Renal cortex interstitium (tissue), 11 donors: ENCODE results near the gene COX10. TPM values are rescaled to one million over a fixed set of nuclear protein-coding genes. Genes with fewer than 3 reads are reported as not detected.
"Not testable (repeated sequence)": the region's sequence is repeated elsewhere in the genome, so short reads cannot be mapped to it uniquely, and the experiment has no call there.

Experiments
- DNase-seq, 11 donors: peaks; one replicate each; pipeline ENCODE4 v3.0.0-alpha.2; 2013; ENCODE audit warnings: low read depth in 9 of 11, low spot score in 4 of 11; ENCODE audit errors: extremely low read depth in 1 of 11
- polyA plus RNA-seq, 3 donors: library from polyadenylated mRNA; unstranded; fragments of 120-200 nt; gene quantifications; one replicate each; pipeline ENCODE4 v1.2.1, GENCODE V29; 2013; ENCODE audit not compliant: insufficient read length in 3 of 3

Gene COX10
- polyA plus RNA-seq, 3 donors = 15.4 to 19.0 (median 17.9) TPM

DNA sequence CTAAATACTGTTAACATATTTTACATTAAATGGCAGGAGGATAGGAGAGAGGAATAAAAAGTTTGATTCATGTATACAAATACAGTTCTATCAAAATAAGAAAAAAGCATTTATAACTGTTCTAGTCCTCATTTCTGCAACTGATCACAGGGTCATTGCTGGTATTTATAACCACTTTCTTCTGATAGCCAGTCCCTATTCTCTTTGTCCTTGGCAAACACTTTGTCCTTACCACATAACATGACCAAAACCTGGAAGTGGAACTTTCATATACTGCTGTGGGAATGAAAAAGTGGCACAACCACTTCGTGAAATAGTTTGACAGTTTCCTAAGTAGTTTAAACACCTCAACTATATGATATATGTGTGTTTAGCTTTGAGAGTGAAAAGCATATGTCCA lies 84.1 kb downstream of the COX10 start:
- DNase-seq = no peak

DNA sequence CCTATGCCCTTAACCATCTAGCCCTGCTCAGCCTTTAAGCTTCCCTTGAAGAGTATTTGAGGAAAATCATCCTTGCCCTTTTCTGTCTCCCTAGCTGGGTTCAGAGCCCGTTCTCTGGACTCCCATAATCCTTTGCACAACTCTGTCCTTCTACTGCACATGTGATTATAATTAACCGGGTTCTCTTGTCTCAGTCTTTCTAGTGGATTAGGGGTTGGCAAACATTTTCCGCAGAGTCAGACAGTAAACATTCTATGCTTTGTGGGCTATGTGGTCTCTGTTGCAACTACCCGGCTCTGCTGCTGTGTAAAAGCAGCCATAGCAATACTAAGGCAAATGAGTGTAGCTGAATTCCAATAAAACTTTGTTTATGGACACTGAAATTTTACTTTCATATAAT lies 87.4 kb downstream of the COX10 start:
- no peak for DNase-seq

DNA sequence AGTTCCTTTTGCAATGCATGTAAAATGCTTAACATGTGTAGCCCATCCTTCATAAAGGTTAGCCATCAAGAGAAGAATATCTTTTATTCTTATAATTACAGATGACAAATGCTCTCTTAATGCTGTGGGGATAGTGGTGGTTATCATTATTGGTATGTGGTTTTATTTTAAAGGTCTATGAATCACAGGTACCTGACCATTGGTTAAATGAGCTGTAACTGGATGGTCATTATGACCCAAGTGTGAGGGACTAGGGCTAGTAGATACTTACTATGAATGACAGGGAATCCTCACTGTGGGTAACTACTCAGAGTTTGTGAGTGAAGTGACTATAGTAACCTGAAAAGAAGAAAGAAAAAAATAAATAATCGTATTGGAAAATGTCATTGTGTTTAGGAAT lies 88.5 kb downstream of the COX10 start:
- no peak for DNase-seq

DNA sequence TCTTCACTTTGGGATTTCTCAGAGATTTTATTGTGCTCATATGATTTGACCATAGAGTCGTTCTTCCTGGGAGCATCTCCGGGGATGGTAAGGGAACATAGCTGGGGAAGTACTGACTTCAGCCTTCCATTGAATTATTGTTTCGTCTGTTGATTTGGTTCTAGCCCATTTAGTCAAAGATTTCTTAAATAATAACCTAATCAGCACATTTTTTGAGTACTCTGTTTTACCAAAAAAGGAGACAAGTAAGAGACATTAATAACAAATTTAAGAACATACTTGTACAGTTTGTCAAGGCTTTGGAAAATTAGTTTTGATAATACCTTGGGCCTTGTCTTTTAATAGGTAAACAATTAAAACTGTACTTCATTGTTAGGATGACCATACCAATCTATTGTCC lies 89.4 kb downstream of the COX10 start:
- no peak for DNase-seq

DNA sequence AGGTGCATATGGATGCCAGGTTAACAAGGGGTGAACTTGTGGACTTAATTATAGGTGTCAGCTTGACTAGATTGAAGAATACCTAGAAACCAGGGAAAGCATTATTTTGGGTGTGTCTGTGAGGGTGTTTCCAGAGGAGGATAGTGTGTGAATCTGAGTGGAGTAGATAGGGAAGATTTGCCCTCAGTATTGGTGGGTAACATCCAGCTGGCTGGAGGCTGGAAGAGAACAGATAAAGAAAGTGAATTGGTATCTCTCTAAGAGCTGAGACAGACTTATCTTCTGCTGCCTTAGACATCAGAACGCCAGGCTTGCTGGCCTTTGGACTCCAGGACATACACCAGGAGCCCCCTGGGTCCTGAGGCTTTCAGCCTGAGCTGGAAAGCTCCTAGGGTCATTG lies 92.1 kb downstream of the COX10 start:
- no peak for DNase-seq

DNA sequence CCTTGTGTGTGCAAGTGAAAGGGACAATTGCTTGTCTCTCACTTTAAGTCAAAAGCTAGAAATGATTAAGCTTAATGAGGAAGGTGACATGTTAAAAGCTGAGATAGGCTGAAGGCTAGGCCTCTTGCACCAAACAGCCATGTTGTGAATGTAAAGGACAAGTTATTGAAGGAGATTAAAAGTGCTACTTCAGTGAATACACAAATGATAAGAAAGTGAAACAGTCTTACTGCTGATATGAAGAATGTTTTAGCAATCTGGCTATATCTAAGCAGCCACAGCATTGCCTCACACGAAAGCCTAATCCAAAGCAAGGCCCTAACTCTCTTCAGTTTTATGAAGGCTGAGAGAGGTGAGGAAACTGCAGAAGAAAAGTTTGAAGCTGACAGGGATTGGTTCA lies 96.3 kb downstream of the COX10 start:
- DNase-seq = no peak

DNA sequence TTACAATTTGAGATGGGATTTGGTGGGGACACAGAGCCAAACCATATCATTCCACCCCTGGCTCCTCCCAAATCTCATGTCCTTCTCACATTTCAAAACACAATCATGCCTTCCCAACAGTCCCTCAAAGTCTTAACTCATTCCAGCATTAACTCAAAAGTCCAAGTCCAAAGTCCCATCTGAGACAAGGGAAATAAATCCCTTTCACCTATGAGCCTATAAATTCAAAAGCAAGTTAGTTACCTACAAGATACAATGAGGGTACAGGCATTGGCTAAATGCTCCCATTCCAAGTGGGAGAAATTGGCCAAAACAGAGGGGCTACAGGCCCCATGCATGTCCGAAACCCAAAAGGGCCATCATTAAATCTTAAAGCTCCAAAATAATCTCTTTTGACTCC lies 98.5 kb downstream of the COX10 start:
- not testable (repeated sequence) for DNase-seq

DNA sequence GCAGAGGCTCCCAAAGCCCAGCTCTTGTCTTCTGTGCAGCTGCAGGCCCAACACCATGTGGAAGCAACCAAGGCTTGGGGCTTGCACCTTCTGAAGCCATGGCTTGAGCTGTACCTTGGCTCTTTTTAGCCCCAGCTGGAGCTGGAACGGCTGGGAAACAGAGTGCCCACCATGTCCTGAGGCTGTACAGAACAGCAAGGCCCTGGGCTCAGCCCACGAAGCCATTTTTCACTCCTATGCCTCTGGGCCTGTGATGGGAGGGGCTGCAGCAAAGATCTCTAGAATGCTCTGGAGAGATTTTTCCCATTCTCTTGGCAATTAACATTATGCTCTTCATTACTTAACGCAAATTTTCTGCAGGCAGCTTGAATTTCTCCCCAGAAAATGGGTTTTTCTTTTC lies 99.3 kb downstream of the COX10 start:
- DNase-seq = no peak

DNA sequence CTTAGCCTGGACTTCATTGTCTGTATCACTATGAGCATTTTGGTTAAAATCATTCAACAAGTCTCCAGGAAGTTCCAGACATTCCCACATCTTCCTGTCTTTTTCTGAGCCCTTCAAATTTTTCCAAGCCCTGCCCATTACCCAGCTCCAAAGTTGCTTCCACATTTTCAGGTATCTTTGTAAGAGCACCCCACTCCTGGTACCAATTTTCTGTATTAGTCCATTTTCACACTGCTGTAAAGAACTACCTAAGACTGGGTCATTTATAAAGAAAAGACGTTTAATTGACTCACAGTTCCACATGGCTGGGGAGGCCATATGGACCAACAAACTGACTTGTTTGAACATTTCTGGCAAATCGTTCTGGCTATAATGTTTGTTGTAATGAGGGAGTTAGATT lies 100.0 kb downstream of the COX10 start:
- DNase-seq = no peak

DNA sequence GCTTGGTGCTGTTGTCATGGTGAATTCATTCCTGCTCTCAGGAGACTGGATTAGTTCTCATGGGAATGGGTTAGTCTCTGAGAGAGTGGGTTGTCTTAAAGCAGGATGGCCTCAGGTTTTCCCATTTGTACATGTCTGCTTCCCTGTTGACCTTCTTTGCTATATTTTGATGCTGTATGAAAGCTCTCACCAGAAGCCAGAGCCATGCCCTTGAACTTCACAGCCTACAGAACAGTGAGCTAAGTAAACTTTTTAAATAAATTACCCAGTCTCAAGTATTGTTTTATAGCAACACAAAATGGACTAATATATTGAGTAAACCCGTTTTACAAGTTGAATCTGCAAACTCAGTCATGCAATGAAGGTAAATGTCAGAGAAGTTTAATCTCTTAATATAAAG lies 100.6 kb downstream of the COX10 start:
- DNase-seq = no peak

DNA sequence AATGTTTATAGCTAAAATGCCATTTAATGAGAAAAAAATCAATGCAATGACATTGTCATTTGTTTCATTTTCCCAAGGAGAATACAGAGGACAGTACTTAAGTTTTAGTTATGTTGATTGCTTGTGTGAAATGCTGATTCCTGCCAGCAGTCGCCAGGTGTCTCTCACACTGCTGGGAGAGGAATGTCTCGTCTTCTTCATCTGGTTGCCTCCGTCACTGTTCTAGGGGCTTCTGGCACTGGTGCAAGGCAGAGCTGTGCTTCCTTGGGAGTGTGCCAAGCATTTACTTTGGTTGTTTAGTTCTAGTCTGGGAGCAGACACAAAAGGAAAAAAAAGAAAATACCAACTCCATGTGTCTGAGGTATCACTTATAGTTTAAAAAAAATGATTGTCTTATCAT lies 107.7 kb downstream of the COX10 start:
- not testable (repeated sequence) for DNase-seq

DNA sequence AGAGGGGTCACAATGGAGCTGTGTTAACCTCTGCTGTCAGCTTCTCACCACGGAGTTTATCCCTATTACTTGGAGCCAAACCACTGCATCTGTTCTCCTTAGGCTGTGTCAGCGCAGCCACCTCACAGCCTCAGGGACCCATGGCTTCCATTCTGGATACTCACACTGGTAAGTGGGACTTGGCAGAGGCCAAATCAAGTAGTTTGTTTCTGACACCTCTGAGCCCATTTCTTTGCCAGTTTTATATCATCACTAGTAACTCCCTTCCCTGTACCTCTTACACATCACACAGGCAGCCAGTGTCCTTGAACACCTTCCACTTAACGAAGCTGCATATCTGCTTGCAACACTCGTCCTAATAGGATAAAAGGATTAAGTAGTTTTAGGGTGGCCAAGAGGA lies 108.5 kb downstream of the COX10 start:
- not testable (repeated sequence) for DNase-seq

DNA sequence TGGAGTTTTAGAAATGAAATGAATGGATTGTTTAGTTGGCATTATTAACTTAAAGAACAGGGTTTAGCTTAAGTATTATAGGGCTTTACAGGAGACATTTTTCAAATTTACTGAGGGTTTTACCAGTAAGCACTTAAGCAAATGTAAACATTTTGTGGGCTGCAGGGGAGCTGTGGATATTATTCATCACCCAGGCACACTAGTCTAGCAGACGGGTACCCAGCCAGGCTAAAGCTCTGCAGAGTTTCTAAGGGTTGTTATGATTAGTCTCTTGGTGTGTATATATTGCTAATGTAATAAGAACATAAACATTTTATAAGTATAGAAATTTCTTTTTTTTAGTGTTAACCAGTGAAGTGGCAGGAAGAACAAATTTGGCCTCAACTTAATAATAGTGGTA lies 110.6 kb downstream of the COX10 start:
- DNase-seq = not testable (repeated sequence)

DNA sequence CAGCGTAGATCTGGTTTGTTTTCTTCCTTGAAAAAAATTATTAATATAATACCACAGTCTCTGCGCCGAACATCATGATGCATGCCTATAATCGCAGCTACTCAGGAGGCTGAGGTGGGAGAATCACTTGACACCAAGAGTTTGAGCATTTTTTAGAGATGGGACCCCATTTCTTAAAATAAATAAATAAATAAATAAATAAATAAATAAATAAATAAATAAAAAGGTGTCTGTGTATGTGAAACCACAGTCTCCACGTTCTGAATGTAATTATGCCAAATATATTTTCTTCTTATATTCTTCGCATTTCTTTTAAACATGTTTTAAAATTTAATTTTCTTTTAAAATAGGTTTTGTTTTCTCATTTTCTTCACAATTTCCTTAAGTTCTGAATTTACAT lies 112.8 kb downstream of the COX10 start:
- not testable (repeated sequence) for DNase-seq

DNA sequence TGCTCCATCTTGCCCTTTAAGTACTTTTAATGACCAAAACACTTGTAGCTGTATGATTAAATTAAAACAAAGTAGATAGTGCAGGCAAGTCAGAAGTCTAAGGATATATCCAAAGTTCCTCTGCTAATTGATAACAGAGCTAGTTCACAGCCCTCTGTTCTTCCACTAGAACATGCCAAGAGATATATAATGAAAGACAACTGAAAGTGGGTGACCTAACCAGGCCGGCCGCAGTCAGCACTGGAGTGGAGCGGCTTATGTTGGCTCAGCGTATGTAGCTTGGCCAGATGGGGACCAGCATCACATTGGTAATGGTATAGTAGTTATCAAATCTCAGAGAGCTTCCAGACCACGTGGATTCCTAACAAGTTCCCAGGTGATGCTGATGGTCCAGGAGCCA lies 115.2 kb downstream of the COX10 start:
- not testable (repeated sequence) for DNase-seq

DNA sequence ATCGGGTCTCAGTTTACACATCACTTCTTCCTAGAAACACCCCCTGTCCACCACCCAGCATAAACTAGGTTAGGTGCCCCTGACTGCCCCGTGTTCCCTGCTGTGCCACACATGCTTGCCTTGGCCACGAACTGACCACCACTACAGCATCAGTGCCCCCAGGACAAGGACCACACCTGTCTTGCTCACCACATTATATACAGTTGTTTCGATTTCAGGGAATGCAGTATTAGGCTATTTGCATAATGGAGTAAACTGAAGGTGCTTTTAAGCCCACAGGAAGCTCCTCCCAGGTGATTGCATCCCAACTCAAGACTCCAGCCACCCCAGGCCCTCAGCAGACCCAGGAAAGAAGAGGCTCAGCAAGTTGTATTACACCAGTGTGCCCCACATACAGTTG lies 117.1 kb downstream of the COX10 start:
- not testable (repeated sequence) for DNase-seq

DNA sequence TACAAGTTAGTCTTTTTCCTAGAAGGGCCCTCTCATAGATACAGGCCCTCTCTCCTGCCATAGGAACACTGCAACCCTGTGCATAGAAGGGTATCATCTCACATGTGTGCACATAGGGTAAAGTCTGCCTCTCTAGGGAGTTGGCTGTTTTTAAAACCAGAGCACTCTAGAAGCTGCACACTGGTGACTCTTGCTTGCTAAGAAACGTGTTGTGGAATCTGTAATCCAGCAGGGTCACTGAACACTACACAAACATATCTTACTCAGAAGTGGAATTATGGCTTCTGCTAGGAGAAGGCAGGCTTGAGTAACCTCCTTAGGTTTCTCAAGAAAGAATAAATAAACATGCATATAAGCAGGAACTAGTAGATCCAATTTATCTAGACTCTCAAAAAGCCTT lies 121.5 kb downstream of the COX10 start:
- DNase-seq = not testable (repeated sequence)

DNA sequence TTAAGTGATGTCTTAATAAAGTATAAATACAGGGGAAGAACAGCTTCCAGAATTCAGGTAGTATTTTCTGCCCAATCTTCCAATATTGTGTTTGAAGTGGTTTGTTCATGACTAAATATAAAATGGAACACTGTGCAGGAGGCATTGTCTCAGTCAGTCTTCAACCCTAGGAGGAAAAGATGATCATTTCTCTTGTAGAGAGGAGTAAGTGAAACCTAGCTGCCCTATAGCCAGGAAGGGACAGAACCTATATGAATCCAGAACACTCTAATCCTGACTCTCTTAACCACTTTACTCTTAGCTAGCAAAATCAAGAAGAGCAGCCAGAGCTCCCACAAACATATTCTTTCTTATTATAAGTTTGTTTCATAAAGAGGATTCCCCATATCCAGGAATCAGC lies 122.2 kb downstream of the COX10 start:
- DNase-seq = not testable (repeated sequence)

DNA sequence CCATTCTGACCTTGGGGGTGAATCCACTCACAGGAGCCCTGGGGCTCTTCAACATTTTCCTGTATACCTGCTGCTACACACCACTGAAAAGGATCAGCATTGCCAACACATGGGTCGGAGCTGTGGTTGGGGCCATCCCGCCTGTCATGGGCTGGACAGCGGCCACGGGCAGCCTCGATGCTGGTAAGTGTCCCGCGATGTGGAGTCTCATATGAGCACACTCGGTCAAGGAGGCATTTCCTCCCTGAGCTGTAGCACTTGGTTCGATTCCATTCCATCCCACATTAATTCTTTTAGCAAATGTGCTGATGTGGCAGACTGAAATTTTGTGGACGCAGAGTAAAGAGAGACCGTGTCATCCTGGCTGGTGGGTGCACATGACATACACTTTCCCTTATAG lies 122.7 kb downstream of the COX10 start:
- not testable (repeated sequence) for DNase-seq

DNA sequence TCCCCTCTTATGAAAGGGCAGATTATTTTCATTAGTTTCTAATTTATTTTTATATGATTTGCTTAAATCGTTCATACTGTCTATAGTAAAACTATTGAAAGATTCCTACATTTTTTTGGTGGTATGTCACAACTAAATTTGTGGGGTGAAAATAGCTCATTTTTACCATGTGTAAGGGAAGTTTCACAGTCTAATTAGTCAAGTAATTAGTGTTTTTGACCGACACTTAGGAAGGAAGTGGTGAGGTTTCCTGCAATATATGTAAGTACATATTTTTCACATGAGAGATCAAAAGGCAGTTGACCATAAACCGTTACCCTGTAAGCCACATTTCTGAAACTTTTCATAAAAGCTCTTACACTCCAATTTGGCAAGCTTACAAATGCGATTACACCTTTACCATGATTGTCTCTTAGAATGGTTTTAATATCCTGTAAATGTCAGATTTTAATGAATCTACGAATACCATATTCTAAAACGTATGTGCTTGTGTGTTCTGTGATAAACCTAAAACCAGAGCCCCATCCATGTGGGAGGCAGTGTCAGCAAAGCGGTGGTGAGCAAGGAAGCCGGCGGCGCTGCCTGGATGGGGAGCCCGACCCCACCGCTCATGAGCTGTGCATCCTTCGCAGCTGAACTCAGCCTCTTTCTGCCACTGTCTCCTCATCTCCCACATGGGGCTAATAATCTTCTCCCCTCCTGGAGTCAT lies 123.5 kb downstream of the COX10 start:
- not testable (repeated sequence) for DNase-seq

DNA sequence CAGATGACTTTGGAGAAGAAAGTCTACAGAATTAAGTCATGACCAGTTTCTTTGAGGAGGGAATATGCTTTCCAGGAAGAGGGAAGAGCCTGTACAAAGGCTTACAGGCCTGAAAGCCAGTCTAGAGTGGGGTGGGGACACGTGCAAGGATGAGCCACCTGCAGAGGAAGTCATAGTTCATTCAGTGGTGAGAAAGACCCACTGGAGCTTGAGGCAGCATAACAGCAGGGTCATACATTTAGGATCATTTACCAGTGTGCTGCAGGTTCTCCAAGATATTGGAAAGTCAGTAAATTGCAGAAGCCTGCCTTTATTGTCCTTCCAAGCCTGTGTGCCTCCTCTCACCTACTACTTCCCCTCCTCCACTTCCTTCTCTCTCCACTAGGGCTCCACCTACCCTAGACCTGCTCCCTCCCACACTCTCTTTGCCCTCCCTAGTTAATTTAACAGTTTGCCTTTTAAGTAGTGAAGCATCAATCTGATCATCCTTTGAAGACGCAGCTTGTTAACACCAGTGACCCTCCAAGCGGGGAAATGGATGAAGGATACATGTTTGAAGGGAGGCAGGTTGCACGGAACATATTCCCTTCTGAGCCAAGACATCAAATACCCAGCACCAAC lies 127.2 kb downstream of the COX10 start:
- no peak for DNase-seq
